Measurements from ENCODE around the gene CYB561D2. TPM values are rescaled to one million over a fixed set of nuclear protein-coding genes. Genes with fewer than 3 reads are reported as not detected.
A peak's percentile ranks its signal among the peaks of the same experiment; 100 is the strongest.

The CYB561D2 gene
- total RNA-seq, 2 donors from 2014 or later = 30.9 to 46.2 TPM

GRCh38 chr3:50318615-50319014 is 32.0 kb upstream of the CYB561D2 start:
- Histone ChIP-seq H3K4me3 (no peak overlapping the region), H3K9ac (ENCODE audit: low read depth in 2 of 2, low read length in 2 of 2) (peak overlapping the region in 1 of 2 donors; percentile 91), H3K9me3 (no peaks in the 10 kb centered on the region), H3K27ac (no peak overlapping the region), H3K4me1 (peaks cover 38% of the 10 kb centered on the region), H3K36me3 (no peaks in the 10 kb centered on the region), H3K27me3 (no peaks in the 10 kb centered on the region)
- DNase-seq = no peak
- no peak for TF ChIP-seq CTCF (IDR thresholded peaks at IDR 0.05)
- intact Hi-C loops (cut with DNase I) = no loop called here

GRCh38 chr3:50319181-50319893 is 31.3 kb upstream of the CYB561D2 start:
- H3K27me3 ChIP-seq = no peaks in the 10 kb centered on the region
- peaks cover 38% of the 10 kb centered on the region for H3K4me1 ChIP-seq
- H3K27ac ChIP-seq = no peak overlapping the region
- H3K9me3 ChIP-seq = no peaks in the 10 kb centered on the region
- no peaks in the 10 kb centered on the region for H3K36me3 ChIP-seq
- peak overlapping the region in 1 of 2 donors; percentile 91 for H3K9ac ChIP-seq (ENCODE audit: low read depth in 2 of 2, low read length in 2 of 2)
- intact Hi-C loops (cut with DNase I) = no loop called here
- no peak for DNase-seq
- no peak overlapping the region for H3K4me3 ChIP-seq
- TF ChIP-seq CTCF (IDR thresholded peaks at IDR 0.05) = no peak

- intact Hi-C loops (cut with DNase I) = loop anchor here (10.0 kb wide), 1 partner anchor 45 kb away; the partner anchor contains the start of gene LSMEM2
- no peaks in the 10 kb centered on the region for H3K27me3 ChIP-seq
- no peak for DNase-seq
- peak overlapping the region; percentile 81 for H3K27ac ChIP-seq
- no peaks in the 10 kb centered on the region for H3K36me3 ChIP-seq
- no peaks in the 10 kb centered on the region for H3K9me3 ChIP-seq
- H3K9ac ChIP-seq (ENCODE audit: low read depth in 2 of 2, low read length in 2 of 2) = peak overlapping the region; percentile 72 to 91
- H3K4me3 ChIP-seq = peak overlapping the region; percentile 66
- peaks cover 38% of the 10 kb centered on the region for H3K4me1 ChIP-seq
- TF ChIP-seq CTCF (IDR thresholded peaks at IDR 0.05) = no peak
Observed at GRCh38 chr3:50319894-50320625, 30.6 kb upstream of the CYB561D2 start.

- peaks cover 38% of the 10 kb centered on the region for H3K4me1 ChIP-seq
- peak overlapping the region; percentile 66 for H3K4me3 ChIP-seq
- peak overlapping the region; percentile 81 for H3K27ac ChIP-seq
- H3K27me3 ChIP-seq = no peaks in the 10 kb centered on the region
- peak; percentile 80 for DNase-seq
- H3K36me3 ChIP-seq = no peaks in the 10 kb centered on the region
- intact Hi-C loops (cut with DNase I) = loop anchor here (10.0 kb wide), 1 partner anchor 46 kb away; the partner anchor contains the start of gene LSMEM2
- no peak for TF ChIP-seq CTCF (IDR thresholded peaks at IDR 0.05)
- peak overlapping the region; percentile 72 to 91 for H3K9ac ChIP-seq (ENCODE audit: low read depth in 2 of 2, low read length in 2 of 2)
- no peaks in the 10 kb centered on the region for H3K9me3 ChIP-seq
Observed at GRCh38 chr3:50320853-50321335, 29.8 kb upstream of the CYB561D2 start.

- peak overlapping the region; percentile 72 to 91 for H3K9ac ChIP-seq (ENCODE audit: low read depth in 2 of 2, low read length in 2 of 2)
- H3K9me3 ChIP-seq = no peaks in the 10 kb centered on the region
- peaks cover 34% of the 10 kb centered on the region for H3K4me1 ChIP-seq
- TF ChIP-seq CTCF (IDR thresholded peaks at IDR 0.05) = peak; percentile 31
- no peaks in the 10 kb centered on the region for H3K36me3 ChIP-seq
- H3K27me3 ChIP-seq = no peaks in the 10 kb centered on the region
- peak overlapping the region; percentile 81 for H3K27ac ChIP-seq
- DNase-seq = peak; percentile 89
- intact Hi-C loops (cut with DNase I) = loop anchor here (10.0 kb wide), 1 partner anchor 47 kb away; the partner anchor contains the start of gene LSMEM2
- peak overlapping the region; percentile 66 for H3K4me3 ChIP-seq
Observed at GRCh38 chr3:50321336-50322114, 29.1 kb upstream of the CYB561D2 start.
